IPS DF 19.7 (cell line): ENCODE data around the gene GSN.

Experiments
- DNase-seq: peaks from one replicate; pipeline ENCODE4 v3.0.0-alpha.2; 2013; ENCODE audit warnings: low read depth, low spot score

GSN gene

GRCh38 chr9:121350993-121351561 lies 83.1 kb downstream of the GSN start:
- no peak for DNase-seq

- DNase-seq, result no peak
Observed at GRCh38 chr9:121353241-121354061, 85.5 kb downstream of the GSN start.

- no peak for DNase-seq
Observed at GRCh38 chr9:121354141-121354540, 86.2 kb downstream of the GSN start.

- no peak for DNase-seq
Observed at GRCh38 chr9:121354762-121355161, 86.8 kb downstream of the GSN start.

- no peak for DNase-seq
Observed at GRCh38 chr9:121357011-121357410, 89.0 kb downstream of the GSN start.

GRCh38 chr9:121358751-121359150 lies 90.8 kb downstream of the GSN start:
- DNase-seq, result no peak

- DNase-seq, result no peak
Observed at GRCh38 chr9:121359351-121360294, 91.7 kb downstream of the GSN start.

- DNase-seq, result no peak
Observed at GRCh38 chr9:121360601-121361374, 92.8 kb downstream of the GSN start.

- DNase-seq, result no peak
Observed at GRCh38 chr9:121362813-121363621, 95.1 kb downstream of the GSN start.

- no peak for DNase-seq
Observed at GRCh38 chr9:121363622-121363961, 95.6 kb downstream of the GSN start.

- DNase-seq, result no peak
Observed at GRCh38 chr9:121364077-121364476, 96.1 kb downstream of the GSN start.

GRCh38 chr9:121364886-121365285 lies 96.9 kb downstream of the GSN start:
- DNase-seq, result no peak

GRCh38 chr9:121365564-121365963 lies 97.6 kb downstream of the GSN start:
- DNase-seq, result no peak

- no peak for DNase-seq
Observed at GRCh38 chr9:121366611-121367192, 98.7 kb downstream of the GSN start.

GRCh38 chr9:121367306-121368137 lies 99.6 kb downstream of the GSN start:
- no peak for DNase-seq

GRCh38 chr9:121368138-121368522 lies 100.2 kb downstream of the GSN start:
- DNase-seq, result no peak

- DNase-seq, result no peak
Observed at GRCh38 chr9:121368745-121369144, 100.8 kb downstream of the GSN start.

GRCh38 chr9:121369595-121370265 lies 101.8 kb downstream of the GSN start, which contains the start of gene STOM:
Gene STOM (minus strand): TSS chr9:121370250. CDS start chr9:121370187, 63 bp downstream.
- no peak for DNase-seq
